Tibial nerve (tissue), 4 donors: ENCODE measurements around the gene MTG2.

Source experiments
- EP300 ChIP-seq, 2 donors: sonication (generic); formaldehyde crosslinking; IDR thresholded peaks; one replicate each; pipeline ENCODE4 v1.6.1; 2017; ENCODE audit warnings: antibody characterized with exemption in 2 of 2, mild to moderate bottlenecking in 1 of 2
- POLR2A ChIP-seq, 2 donors: fragments of 450-650 bp; IDR thresholded peaks; one replicate each; pipeline ENCODE4 v1.6.1; 2017; ENCODE audit warnings: antibody characterized with exemption in 2 of 2, mild to moderate bottlenecking in 2 of 2, moderate library complexity in 2 of 2
- TF ChIP-seq, protein P1 (sequence below), 5 experiments: fragments of 200-600 bp in 3 of 5; fragments of 450-650 bp in 2 of 5; sonication (generic) in 3 of 5; IDR thresholded peaks; one replicate each; pipeline ENCODE4 v1.5.1; 2016 to 2019; ENCODE audit warnings: antibody characterized with exemption in 5 of 5, mild to moderate bottlenecking in 3 of 5, moderate library complexity in 2 of 5

DNA sequence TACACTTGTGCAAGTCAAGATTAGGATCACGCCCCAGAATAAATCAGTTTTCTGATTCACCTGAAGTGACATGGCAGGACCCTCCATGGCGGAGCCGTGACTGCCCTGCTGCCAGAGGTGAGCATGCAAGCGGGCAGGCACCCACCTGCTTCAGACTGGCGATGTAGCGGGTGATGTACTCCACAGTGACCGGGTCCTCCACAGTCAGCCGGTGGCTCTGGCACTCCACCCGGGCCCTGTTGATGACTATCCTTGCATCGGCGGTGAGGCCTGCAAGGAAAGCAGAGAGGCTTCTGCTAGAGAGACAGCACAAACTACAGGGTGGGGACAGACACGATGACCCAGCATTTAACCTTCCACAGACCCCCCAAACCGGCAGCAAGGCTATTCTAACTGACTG is 43.2 kb upstream of the MTG2 start:
- TF ChIP-seq, protein P1, sequence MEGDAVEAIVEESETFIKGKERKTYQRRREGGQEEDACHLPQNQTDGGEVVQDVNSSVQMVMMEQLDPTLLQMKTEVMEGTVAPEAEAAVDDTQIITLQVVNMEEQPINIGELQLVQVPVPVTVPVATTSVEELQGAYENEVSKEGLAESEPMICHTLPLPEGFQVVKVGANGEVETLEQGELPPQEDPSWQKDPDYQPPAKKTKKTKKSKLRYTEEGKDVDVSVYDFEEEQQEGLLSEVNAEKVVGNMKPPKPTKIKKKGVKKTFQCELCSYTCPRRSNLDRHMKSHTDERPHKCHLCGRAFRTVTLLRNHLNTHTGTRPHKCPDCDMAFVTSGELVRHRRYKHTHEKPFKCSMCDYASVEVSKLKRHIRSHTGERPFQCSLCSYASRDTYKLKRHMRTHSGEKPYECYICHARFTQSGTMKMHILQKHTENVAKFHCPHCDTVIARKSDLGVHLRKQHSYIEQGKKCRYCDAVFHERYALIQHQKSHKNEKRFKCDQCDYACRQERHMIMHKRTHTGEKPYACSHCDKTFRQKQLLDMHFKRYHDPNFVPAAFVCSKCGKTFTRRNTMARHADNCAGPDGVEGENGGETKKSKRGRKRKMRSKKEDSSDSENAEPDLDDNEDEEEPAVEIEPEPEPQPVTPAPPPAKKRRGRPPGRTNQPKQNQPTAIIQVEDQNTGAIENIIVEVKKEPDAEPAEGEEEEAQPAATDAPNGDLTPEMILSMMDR (IDR thresholded peaks at IDR 0.05), result no peak
- TF ChIP-seq EP300 (IDR thresholded peaks at IDR 0.05) (no peak), POLR2A (IDR thresholded peaks at IDR 0.05) (no peak)
